Measurements from ENCODE around the gene SCAPER.
"Not testable (repeated sequence)": the region's sequence is repeated elsewhere in the genome, so short reads cannot be mapped to it uniquely, and the experiment has no call there.

SCAPER gene

GRCh38 chr15:76846782-76847181, 58.4 kb downstream of the SCAPER start:
- H3K36me3 Mint-ChIP-seq (ENCODE audit: low read depth): peaks cover 29% of the 10 kb centered on the region
- H3K27me3 Mint-ChIP-seq: no peaks in the 10 kb centered on the region
- peaks cover 10% of the 10 kb centered on the region for H3K9me3 Mint-ChIP-seq
- peaks cover 14% of the 10 kb centered on the region for H3K4me1 Mint-ChIP-seq
- H3K4me3 Mint-ChIP-seq: no peak overlapping the region
- no peak for ATAC-seq
- DNase-seq: no peak
- H3K27ac Mint-ChIP-seq: no peak overlapping the region

GRCh38 chr15:76844096-76844495, 61.0 kb downstream of the SCAPER start:
- Mint-ChIP-seq H3K4me1 (peaks cover 14% of the 10 kb centered on the region), H3K27ac (no peak overlapping the region), H3K36me3 (ENCODE audit: low read depth) (peaks cover 6% of the 10 kb centered on the region), H3K4me3 (no peak overlapping the region), H3K9me3 (no peaks in the 10 kb centered on the region), H3K27me3 (no peaks in the 10 kb centered on the region)
- ATAC-seq (no peak), DNase-seq (no peak)

GRCh38 chr15:76843269-76843668, 61.9 kb downstream of the SCAPER start:
- Mint-ChIP-seq H3K27ac (no peak overlapping the region), H3K36me3 (ENCODE audit: low read depth) (peaks cover 8% of the 10 kb centered on the region), H3K4me3 (no peak overlapping the region), H3K9me3 (no peaks in the 10 kb centered on the region), H3K4me1 (peaks cover 14% of the 10 kb centered on the region), H3K27me3 (no peaks in the 10 kb centered on the region)
- DNase-seq (no peak), ATAC-seq (no peak)

GRCh38 chr15:76840830-76841460, 64.2 kb downstream of the SCAPER start:
- peaks cover 21% of the 10 kb centered on the region for H3K36me3 Mint-ChIP-seq (ENCODE audit: low read depth)
- H3K4me3 Mint-ChIP-seq: no peak overlapping the region
- ATAC-seq (no peak), DNase-seq (no peak)
- H3K9me3 Mint-ChIP-seq: peaks cover 8% of the 10 kb centered on the region
- no peaks in the 10 kb centered on the region for H3K27me3 Mint-ChIP-seq
- no peak overlapping the region for H3K27ac Mint-ChIP-seq
- H3K4me1 Mint-ChIP-seq: peaks cover 15% of the 10 kb centered on the region

- DNase-seq: no peak
- ATAC-seq: no peak
- Mint-ChIP-seq H3K4me1 (peaks cover 15% of the 10 kb centered on the region), H3K9me3 (peaks cover 21% of the 10 kb centered on the region), H3K27ac (no peak overlapping the region), H3K27me3 (no peaks in the 10 kb centered on the region), H3K4me3 (no peak overlapping the region), H3K36me3 (ENCODE audit: low read depth) (peaks cover 35% of the 10 kb centered on the region)
Measured at GRCh38 chr15:76839173-76839572, 66.0 kb downstream of the SCAPER start.

- Mint-ChIP-seq H3K4me1 (peaks cover 9% of the 10 kb centered on the region), H3K4me3 (no peak overlapping the region), H3K27me3 (no peaks in the 10 kb centered on the region), H3K27ac (no peak overlapping the region), H3K36me3 (ENCODE audit: low read depth) (peaks cover 48% of the 10 kb centered on the region), H3K9me3 (peaks cover 35% of the 10 kb centered on the region)
- no peak for ATAC-seq
- no peak for DNase-seq
Measured at GRCh38 chr15:76837474-76837873, 67.7 kb downstream of the SCAPER start.

- H3K4me1 Mint-ChIP-seq: peaks cover 6% of the 10 kb centered on the region
- H3K9me3 Mint-ChIP-seq: peaks cover 22% of the 10 kb centered on the region
- peaks cover 29% of the 10 kb centered on the region for H3K36me3 Mint-ChIP-seq (ENCODE audit: low read depth)
- no peak overlapping the region for H3K4me3 Mint-ChIP-seq
- DNase-seq (no peak), ATAC-seq (no peak)
- H3K27ac Mint-ChIP-seq: no peak overlapping the region
- H3K27me3 Mint-ChIP-seq: no peaks in the 10 kb centered on the region
Measured at GRCh38 chr15:76829939-76830338, 75.2 kb downstream of the SCAPER start.

GRCh38 chr15:76823890-76824289, 81.2 kb downstream of the SCAPER start:
- Mint-ChIP-seq H3K9me3 (no peaks in the 10 kb centered on the region), H3K4me3 (no peak overlapping the region), H3K27me3 (no peaks in the 10 kb centered on the region), H3K27ac (no peak overlapping the region), H3K4me1 (peaks cover 18% of the 10 kb centered on the region), H3K36me3 (ENCODE audit: low read depth) (peaks cover 13% of the 10 kb centered on the region)
- ATAC-seq (no peak), DNase-seq (no peak)

- ATAC-seq (no peak), DNase-seq (no peak)
- H3K4me1 Mint-ChIP-seq: peaks cover 20% of the 10 kb centered on the region
- H3K27me3 Mint-ChIP-seq: no peaks in the 10 kb centered on the region
- H3K36me3 Mint-ChIP-seq (ENCODE audit: low read depth): peaks cover 19% of the 10 kb centered on the region
- H3K4me3 Mint-ChIP-seq: no peak overlapping the region
- peaks cover 2% of the 10 kb centered on the region for H3K9me3 Mint-ChIP-seq
- H3K27ac Mint-ChIP-seq: no peak overlapping the region
Measured at GRCh38 chr15:76823303-76823702, 81.8 kb downstream of the SCAPER start.

- H3K27ac Mint-ChIP-seq, ATAC-seq, H3K9me3 Mint-ChIP-seq, H3K4me3 Mint-ChIP-seq, H3K27me3 Mint-ChIP-seq, DNase-seq: not testable (repeated sequence)
- Mint-ChIP-seq H3K4me1 (peaks cover 15% of the 10 kb centered on the region), H3K36me3 (ENCODE audit: low read depth) (peaks cover 22% of the 10 kb centered on the region)
Measured at GRCh38 chr15:76818926-76819325, 86.2 kb downstream of the SCAPER start.

- no peak for ATAC-seq
- H3K36me3 Mint-ChIP-seq (ENCODE audit: low read depth): peaks cover 40% of the 10 kb centered on the region
- H3K4me1 Mint-ChIP-seq: peaks cover 21% of the 10 kb centered on the region
- peaks cover 17% of the 10 kb centered on the region for H3K9me3 Mint-ChIP-seq
- H3K27ac Mint-ChIP-seq: no peak overlapping the region
- DNase-seq: no peak
- no peaks in the 10 kb centered on the region for H3K27me3 Mint-ChIP-seq
- H3K4me3 Mint-ChIP-seq: no peak overlapping the region
Measured at GRCh38 chr15:76815421-76815820, 89.7 kb downstream of the SCAPER start.

GRCh38 chr15:76812381-76812780, 92.8 kb downstream of the SCAPER start:
- no peak for ATAC-seq
- Mint-ChIP-seq H3K27me3 (no peaks in the 10 kb centered on the region), H3K36me3 (ENCODE audit: low read depth) (peaks cover 20% of the 10 kb centered on the region), H3K4me3 (no peak overlapping the region), H3K27ac (no peak overlapping the region), H3K9me3 (peaks cover 12% of the 10 kb centered on the region), H3K4me1 (peaks cover 11% of the 10 kb centered on the region)
- DNase-seq: no peak

- Mint-ChIP-seq H3K4me3 (no peak overlapping the region), H3K9me3 (peaks cover 12% of the 10 kb centered on the region), H3K27me3 (no peaks in the 10 kb centered on the region), H3K36me3 (ENCODE audit: low read depth) (peaks cover 18% of the 10 kb centered on the region), H3K27ac (no peak overlapping the region), H3K4me1 (peaks cover 12% of the 10 kb centered on the region)
- no peak for DNase-seq
- no peak for ATAC-seq
Measured at GRCh38 chr15:76809412-76810103, 95.6 kb downstream of the SCAPER start.

GRCh38 chr15:76803049-76803571, 102.0 kb downstream of the SCAPER start:
- H3K27me3 Mint-ChIP-seq: no peaks in the 10 kb centered on the region
- peaks cover 2% of the 10 kb centered on the region for H3K4me1 Mint-ChIP-seq
- no peaks in the 10 kb centered on the region for H3K9me3 Mint-ChIP-seq
- peaks cover 22% of the 10 kb centered on the region for H3K36me3 Mint-ChIP-seq (ENCODE audit: low read depth)
- ATAC-seq: no peak
- H3K4me3 Mint-ChIP-seq: no peak overlapping the region
- no peak overlapping the region for H3K27ac Mint-ChIP-seq
- no peak for DNase-seq

GRCh38 chr15:76802411-76802810, 102.7 kb downstream of the SCAPER start:
- DNase-seq: no peak
- no peaks in the 10 kb centered on the region for H3K27me3 Mint-ChIP-seq

More at GRCh38 chr15:76802411-76802810, 102.7 kb downstream of the SCAPER start:
- ATAC-seq: no peak
- no peaks in the 10 kb centered on the region for H3K9me3 Mint-ChIP-seq
- H3K4me1 Mint-ChIP-seq: peaks cover 2% of the 10 kb centered on the region
- H3K27ac Mint-ChIP-seq: no peak overlapping the region
- H3K36me3 Mint-ChIP-seq (ENCODE audit: low read depth): peaks cover 26% of the 10 kb centered on the region
- no peak overlapping the region for H3K4me3 Mint-ChIP-seq

Data from activated naive CD8-positive, alpha-beta T cell treated with anti-CD3 and anti-CD28 coated beads, Interleukin-2, amount 50 U/mL, for 24 hours (primary cell).